GM19193 (cell line): Measurements from ENCODE around the gene SMYD3.

Source experiments
- POLR2A ChIP-seq: IDR thresholded peaks from 4 replicates; pipeline ENCODE4 v1.6.1; 2011; ENCODE audit not compliant: insufficient read depth, insufficient read length; ENCODE audit errors: extremely low read depth

SMYD3 gene

DNA sequence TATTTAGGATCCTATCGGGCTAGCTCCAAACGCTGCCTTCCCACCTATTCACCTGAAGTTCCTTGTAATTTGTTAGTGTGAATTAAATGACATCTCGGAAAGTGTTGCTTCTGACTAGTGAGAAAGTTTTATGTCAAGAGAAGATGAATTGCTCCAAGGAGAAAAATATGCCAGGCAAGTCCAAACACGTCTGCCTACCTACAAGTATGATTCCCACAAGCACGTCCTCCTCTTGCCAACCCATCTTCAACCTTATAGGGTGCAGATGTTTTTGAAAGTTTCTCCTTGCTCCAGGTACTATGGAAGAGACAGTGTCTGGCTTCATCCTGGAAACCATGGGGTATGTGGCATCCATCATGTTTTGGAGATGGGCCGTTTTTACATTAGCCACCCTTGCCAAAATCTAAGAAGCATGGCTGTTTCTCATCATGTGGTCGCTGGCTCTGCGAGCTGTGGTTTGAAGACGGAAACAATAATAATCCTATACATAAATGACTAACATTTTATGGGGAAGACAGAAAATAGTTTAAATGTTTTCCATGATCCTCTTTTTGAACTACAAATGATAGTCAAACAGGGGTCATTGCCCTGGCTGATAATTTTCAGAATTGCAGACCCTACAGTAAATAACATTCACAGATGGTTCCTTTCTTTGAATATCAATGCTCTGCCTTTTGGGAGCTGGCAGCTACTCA lies 505.8 kb downstream of the SMYD3 start:
- TF ChIP-seq POLR2A, result no peak

- TF ChIP-seq POLR2A, result no peak
Measured at GRCh38 chr1:246000638-246001015, 506.5 kb downstream of the SMYD3 start.

- no peak for TF ChIP-seq POLR2A
Measured at GRCh38 chr1:245999697-246000637, 507.1 kb downstream of the SMYD3 start.

GRCh38 chr1:245997471-245998258 lies 509.4 kb downstream of the SMYD3 start:
- TF ChIP-seq POLR2A, result no peak

GRCh38 chr1:245996811-245997210 lies 510.3 kb downstream of the SMYD3 start:
- no peak for TF ChIP-seq POLR2A

GRCh38 chr1:245995474-245995873 lies 511.6 kb downstream of the SMYD3 start:
- TF ChIP-seq POLR2A, result no peak

GRCh38 chr1:245991266-245991665 lies 515.8 kb downstream of the SMYD3 start:
- no peak for TF ChIP-seq POLR2A

DNA sequence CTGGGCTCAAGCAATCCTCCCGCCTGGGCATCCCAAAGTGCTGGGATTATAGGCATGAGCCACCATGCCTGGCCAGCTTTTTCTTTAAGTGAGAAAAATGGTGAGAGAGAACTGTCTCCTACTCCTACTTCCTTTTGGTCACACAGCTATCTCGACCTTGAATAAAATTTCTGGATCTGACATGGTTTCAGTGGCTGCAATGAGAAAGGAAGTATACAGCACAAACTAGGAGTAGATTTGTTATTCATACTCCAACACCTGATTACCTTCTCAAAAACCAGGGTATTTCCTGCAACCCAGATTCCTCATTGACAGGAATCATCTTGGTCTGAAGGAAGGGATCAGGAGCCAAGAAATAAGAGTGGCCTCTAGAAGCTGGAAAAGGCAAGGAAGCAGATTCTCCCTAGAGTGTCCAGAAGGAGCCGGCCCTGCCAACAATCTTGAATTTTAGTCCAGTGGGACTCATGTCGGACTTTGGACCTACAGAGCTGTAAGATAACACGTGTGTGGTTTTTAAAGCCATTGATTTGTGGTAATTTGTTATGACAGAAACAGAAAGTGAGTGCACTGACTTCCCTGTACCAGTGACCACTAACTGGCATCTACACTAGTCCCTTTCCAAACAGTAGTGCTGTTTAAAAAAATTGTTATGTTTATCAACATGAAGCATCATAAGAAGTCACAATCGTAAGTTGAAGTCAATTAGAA lies 516.6 kb downstream of the SMYD3 start:
- no peak for TF ChIP-seq POLR2A

DNA sequence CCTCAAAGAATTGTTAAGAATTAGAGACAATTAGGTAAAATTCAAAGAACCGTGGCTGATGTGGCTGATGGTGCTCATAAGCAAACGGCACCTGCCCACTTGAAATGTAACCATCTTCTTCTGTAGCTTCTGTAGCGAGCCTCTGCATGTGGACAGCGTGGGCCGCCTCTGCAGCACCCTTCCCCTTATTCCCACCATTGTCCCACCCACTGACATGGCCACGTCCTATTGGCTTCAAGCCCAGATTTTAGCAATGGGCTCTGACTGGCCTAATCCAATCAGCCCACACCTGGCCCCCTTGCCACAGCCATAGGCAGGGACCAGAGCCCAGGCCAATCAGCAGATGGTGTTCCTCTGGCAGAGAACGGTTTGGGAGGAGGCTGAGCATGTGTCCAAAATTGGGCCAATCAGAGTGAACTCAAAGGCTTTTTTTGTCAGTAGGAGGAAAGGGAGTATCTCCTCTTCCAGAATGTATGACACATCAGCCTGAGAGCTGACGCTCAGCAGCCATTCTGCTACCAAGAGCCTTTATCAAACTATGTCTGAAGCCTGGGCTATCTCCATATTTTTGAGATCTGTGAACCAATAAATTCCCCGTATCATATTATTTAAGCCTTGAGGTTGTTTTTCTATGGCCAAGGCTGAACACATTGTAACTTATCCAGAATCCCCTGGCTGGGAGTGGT lies 518.5 kb downstream of the SMYD3 start:
- no peak for TF ChIP-seq POLR2A

DNA sequence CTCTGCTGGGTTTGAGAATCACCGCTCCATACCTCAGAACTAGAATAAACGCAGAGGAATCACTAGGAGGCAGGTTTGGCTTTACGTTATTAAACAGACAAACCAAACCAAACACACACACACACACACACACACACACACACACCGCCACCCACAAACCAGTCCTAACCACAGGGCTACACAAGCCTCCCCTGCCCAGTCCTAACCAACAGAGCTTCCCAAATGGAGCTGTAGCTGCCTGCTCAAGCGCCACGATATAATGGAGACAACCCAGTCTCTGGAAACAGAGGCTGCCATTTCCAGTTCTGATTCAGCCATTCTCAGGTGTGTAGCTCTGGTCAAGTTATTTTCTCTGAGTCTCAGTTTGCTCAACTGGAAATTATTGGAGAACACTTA lies 519.1 kb downstream of the SMYD3 start:
- no peak for TF ChIP-seq POLR2A

GRCh38 chr1:245987577-245987976 lies 519.5 kb downstream of the SMYD3 start:
- TF ChIP-seq POLR2A, result no peak

- no peak for TF ChIP-seq POLR2A
Measured at GRCh38 chr1:245987219-245987545, 519.9 kb downstream of the SMYD3 start.

DNA sequence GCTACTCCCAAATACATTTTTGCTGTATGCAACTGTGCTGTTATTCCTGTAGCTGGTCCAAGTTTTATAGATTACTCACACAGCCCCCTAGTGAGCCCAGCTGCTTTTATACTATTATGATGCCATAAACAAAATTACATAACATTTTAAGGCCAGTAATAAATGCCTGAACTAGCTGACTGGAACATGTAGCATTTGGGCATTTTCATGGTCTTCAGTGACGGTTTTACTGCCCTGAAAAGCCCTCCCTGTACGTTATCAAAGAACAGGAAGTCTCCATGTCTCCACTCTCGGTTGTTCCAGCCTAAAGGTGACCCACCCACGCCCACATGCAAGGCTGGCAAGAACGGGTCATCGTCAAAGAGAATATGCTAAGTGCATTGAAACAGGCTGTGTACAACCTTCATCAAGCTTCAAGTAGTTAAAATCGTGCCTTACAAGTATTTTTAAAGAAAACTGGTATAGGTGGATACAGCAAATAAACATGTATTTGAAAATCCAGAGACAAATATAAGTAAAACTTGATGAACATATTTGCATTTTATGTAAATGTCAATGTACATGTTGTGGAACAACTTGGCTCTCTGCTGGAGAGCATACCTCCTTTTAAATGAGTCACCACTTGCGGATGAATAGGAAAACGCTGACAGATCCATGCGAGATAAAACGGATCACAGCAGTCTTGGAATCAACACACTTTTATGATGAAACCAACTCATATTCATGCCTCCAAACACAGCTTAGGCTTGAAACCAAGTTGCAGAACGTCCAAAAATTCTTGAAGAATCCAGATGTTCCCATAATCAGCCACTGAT lies 520.5 kb downstream of the SMYD3 start:
- no peak for TF ChIP-seq POLR2A
